Activated CD8-positive, alpha-beta T cell treated with anti-CD3 and anti-CD28 coated beads for 36 hours (primary cell): Measurements from ENCODE around the gene RALB. TPM values are rescaled to one million over a fixed set of nuclear protein-coding genes. Genes with fewer than 3 reads are reported as not detected.

Experiments used
- ATAC-seq: fragments of 200-7000 bp; cut with Tn5 transposase; one replicate; pipeline ENCODE4 v1.10.0; 2021; ENCODE audit warnings: mild to moderate bottlenecking, moderate library complexity
- CTCF ChIA-PET: fragments of 350-600 bp; sonication (Branson Sonifier 250); formaldehyde crosslinking; loops from one replicate; lab custom pipeline; 2021; ENCODE audit warnings: antibody characterized with exemption; lab: Charles Lee
- POLR2A ChIA-PET: fragments of 350-600 bp; sonication (Branson Sonifier 250); formaldehyde crosslinking; loops from one replicate; lab custom pipeline; 2021; ENCODE audit warnings: antibody characterized with exemption; lab: Charles Lee
- DNase-seq: peaks from one replicate; pipeline ENCODE4 v3.0.0-alpha.2; 2020
- H3K27ac Mint-ChIP-seq: one replicate; pipeline ENCODE4 v1.8.0; 2021; ENCODE audit warnings: mild to moderate bottlenecking, mixed read lengths
- H3K27me3 Mint-ChIP-seq: one replicate; pipeline ENCODE4 v1.8.0; 2021; ENCODE audit warnings: mixed read lengths
- H3K36me3 Mint-ChIP-seq: one replicate; pipeline ENCODE4 v1.8.0; 2021; ENCODE audit warnings: low read depth, mixed read lengths
- H3K4me1 Mint-ChIP-seq: one replicate; pipeline ENCODE4 v1.8.0; 2021; ENCODE audit warnings: low read depth, mixed read lengths
- H3K4me3 Mint-ChIP-seq: one replicate; pipeline ENCODE4 v1.8.0; 2021; ENCODE audit warnings: mild to moderate bottlenecking, moderate library complexity, mixed read lengths
- H3K9me3 Mint-ChIP-seq: one replicate; pipeline ENCODE4 v1.8.0; 2021; ENCODE audit warnings: mixed read lengths
- intact Hi-C: fragments of 100-400 bp; cut with micrococcal nuclease; formaldehyde crosslinking; loops from one replicate; pipeline ENCODE4 v1.10.0; 2022
- total RNA-seq, 2 experiments: library from RNA; stranded (reverse); gene quantifications; one replicate each; pipeline ENCODE4 v1.2.3, GENCODE V29; 2021
- TF ChIP-seq, protein P1 (sequence below): fragments of 200-600 bp; IDR thresholded peaks from one replicate; pipeline ENCODE4 v1.8.0; 2022; ENCODE audit warnings: antibody characterized with exemption, mild to moderate bottlenecking

Gene RALB
- total RNA-seq, 2 experiments from 2014 or later: 16.7 to 17.6 TPM

DNA sequence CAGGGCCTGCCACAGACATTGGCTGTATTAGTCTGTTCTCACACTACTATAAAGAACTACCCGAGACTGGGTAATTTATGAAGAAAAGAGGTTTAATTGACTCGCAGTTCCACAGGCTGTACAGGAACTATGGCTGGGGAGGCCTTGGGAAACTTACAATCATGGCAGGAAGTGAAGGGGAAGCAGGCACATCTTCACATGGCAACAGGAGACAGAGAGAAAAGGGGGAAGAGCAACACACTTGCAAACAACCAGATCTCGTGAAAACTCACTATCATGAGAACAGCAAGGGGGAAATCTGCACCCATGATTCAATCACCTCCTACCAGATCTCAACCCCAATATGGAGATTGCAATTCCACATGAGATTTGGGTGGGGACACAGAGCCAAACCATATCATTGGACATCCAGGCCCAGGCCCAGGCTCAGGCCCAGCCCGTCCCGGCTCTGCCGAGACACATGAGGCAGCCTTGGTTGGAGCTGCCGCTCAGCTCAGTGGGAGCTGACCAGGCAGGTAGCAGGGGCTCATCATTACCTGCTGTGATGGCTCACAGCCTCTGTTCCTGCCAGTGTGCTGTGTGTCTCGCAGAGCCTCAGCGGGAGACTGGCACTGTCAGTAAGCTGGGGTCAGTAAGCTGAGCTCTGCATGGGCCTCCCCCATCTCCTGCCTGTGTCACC lies 8.6 kb upstream of the RALB start:
- no peak for ATAC-seq
- POLR2A ChIA-PET: interaction anchor here (1.3 to 2.0 kb wide), 2 partner anchors 11 to 14 kb away, joined by 5 to 7 read pairs; no protein-coding TSS in a partner anchor

DNA sequence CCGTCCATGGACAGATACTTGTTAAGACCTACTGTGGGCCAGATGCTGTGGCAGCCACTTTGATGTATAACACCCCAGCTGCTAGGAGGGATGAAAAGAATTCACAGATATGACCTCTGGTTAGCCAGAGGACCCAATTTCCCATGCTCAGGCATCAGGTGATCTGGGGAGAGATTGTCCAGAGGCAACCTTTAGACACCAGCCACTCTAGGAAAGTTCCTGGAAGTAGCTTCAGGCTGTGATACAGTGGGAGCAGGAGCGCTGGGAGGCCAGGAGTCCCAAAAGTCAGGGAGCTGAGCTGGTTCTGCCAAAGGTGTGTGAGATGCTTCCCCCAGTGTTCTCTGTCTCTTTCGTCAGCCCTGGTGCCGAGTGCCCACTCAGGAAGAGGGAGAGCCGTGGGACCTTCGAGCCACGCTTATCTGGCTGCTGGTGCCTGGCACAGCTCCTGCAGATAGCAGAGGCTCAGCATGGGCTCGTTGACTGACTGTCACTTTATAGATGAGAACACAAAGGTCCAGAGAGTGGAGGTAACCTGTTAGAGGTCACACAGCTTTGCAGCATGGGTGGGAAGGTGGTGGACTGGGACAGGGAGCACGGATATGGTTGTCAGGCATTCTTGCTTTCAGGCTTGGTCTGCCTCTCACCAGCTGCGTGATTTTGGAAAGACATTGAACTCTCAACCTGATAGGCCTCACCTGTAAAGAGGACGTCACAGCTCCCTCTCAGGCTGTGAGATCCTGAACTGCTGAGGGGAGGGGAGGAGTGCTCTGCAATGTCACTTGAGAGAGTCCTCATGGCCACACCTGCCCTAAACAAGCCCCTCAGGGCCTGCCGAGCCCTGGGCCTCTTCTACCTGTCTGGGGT lies 7.8 kb upstream of the RALB start:
- intact Hi-C loops: no loop called here
- ChIA-PET CTCF (interaction anchor here (0.7 kb wide), 1 partner anchor 13 kb away, joined by 3 read pairs; no protein-coding TSS in a partner anchor), POLR2A (interaction anchor here (0.6 to 2.0 kb wide), 3 partner anchors 12 to 218 kb away, joined by 3 to 7 read pairs (median 5); no protein-coding TSS in a partner anchor)
- DNase-seq (no peak), ATAC-seq (no peak)
- no peaks in the 10 kb centered on the region for H3K36me3 Mint-ChIP-seq
- H3K9me3 Mint-ChIP-seq: peaks cover 4% of the 10 kb centered on the region
- TF ChIP-seq, protein P1, sequence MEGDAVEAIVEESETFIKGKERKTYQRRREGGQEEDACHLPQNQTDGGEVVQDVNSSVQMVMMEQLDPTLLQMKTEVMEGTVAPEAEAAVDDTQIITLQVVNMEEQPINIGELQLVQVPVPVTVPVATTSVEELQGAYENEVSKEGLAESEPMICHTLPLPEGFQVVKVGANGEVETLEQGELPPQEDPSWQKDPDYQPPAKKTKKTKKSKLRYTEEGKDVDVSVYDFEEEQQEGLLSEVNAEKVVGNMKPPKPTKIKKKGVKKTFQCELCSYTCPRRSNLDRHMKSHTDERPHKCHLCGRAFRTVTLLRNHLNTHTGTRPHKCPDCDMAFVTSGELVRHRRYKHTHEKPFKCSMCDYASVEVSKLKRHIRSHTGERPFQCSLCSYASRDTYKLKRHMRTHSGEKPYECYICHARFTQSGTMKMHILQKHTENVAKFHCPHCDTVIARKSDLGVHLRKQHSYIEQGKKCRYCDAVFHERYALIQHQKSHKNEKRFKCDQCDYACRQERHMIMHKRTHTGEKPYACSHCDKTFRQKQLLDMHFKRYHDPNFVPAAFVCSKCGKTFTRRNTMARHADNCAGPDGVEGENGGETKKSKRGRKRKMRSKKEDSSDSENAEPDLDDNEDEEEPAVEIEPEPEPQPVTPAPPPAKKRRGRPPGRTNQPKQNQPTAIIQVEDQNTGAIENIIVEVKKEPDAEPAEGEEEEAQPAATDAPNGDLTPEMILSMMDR: no peak
- H3K27ac Mint-ChIP-seq: no peak overlapping the region
- H3K27me3 Mint-ChIP-seq: peaks cover 6% of the 10 kb centered on the region
- peaks cover 1% of the 10 kb centered on the region for H3K4me1 Mint-ChIP-seq
- H3K4me3 Mint-ChIP-seq: no peak overlapping the region

More for the DNA sequence above, 8.6 kb upstream of the RALB start:
- H3K4me1 Mint-ChIP-seq: peaks cover 1% of the 10 kb centered on the region
- TF ChIP-seq, protein P1: no peak
- no peak for DNase-seq
- no peak overlapping the region for H3K27ac Mint-ChIP-seq
- no peak overlapping the region for H3K4me3 Mint-ChIP-seq
- CTCF ChIA-PET: no interaction called here
- H3K36me3 Mint-ChIP-seq: no peaks in the 10 kb centered on the region
- intact Hi-C loops: no loop called here
- H3K9me3 Mint-ChIP-seq: peaks cover 4% of the 10 kb centered on the region
- peaks cover 6% of the 10 kb centered on the region for H3K27me3 Mint-ChIP-seq

DNA sequence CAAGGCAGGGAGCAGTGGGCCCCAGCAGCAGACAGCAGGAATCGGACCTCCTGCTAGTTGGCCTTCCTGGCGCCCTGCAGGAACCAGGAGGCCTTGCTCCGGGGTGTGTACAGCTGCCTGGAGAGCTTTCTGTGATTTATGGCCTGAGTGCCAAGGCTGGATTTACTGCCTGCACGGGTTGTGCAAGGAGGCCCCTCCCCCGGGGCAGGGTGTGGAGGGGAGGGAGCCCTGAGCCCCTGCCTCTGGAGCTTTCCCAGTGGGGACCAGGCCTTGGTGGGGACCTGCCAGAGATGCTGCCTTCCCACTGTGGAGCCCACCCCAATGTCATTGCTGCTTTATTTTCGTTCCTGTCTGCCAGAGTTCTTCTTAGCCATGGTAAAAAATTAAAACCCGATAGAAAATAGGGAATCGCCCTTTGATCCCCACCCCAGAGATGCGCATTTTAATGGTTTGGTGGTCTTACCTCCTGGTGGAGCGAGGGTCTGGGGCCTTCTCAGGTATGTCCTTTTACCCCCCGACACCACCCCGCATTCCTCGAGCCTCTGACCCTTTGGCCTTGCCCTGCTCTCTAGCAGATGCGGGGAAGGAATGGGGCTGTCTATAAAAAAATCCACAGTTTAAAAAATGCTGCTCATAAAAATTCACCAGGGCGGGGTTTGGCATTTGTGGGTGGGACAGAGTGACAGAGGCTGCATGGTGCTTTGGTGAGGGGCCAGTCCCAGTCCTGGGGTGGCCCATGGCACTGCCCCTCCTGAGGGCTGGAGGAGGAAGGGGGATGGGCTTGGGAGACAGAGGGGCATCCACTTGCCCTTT lies 6.9 kb upstream of the RALB start:
- POLR2A ChIA-PET: interaction anchor here (0.6 to 2.0 kb wide), 3 partner anchors 13 to 217 kb away, joined by 3 to 7 read pairs (median 5); no protein-coding TSS in a partner anchor

DNA sequence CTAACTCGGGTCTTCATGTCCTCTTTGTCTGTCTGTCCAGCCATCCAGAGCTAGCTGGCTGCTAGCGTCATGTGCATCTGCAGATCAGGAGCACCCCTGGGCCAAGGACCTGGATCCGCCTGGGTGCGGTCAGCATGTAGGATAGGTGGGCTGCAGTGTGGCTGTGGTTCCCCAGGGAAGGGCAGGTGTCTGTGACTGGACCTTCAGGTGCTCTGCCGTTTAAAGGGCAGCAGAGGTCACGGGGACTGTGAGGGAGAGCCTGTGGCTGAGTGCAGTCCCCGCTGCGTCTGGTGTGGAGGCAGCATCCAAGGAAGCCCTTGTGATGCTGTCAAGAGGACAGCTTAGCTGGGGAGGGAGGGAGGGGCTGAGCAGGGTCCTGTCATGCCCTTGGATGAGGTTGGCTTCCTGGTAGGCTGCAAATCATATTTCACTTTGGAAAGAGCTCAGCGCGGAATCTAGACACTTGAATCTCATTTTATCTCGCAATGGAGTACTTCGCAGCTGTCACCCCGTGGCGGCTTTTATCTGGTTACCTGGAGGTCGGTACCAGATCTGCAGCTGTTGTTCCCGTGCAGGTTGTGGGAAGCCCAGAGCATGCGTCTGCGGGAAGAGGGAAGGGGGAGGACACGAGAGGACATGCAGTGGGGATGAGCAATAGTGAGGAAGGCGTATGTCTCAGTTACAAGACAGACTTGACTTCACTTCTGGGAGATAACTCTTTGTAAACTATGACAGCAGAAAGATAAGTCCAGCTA lies 5.9 kb upstream of the RALB start:
- Mint-ChIP-seq H3K27me3 (peaks cover 6% of the 10 kb centered on the region), H3K4me3 (no peak overlapping the region), H3K9me3 (peaks cover 4% of the 10 kb centered on the region), H3K27ac (no peak overlapping the region), H3K4me1 (peaks cover 3% of the 10 kb centered on the region), H3K36me3 (no peaks in the 10 kb centered on the region)
- DNase-seq (no peak), ATAC-seq (no peak)
- TF ChIP-seq, protein P1: no peak
- ChIA-PET CTCF (interaction anchor here (1.3 kb wide), 1 partner anchor 11 kb away, joined by 3 read pairs; no protein-coding TSS in a partner anchor), POLR2A (no interaction called here)
- intact Hi-C loops: no loop called here

More for the DNA sequence above, 6.9 kb upstream of the RALB start:
- Mint-ChIP-seq H3K4me1 (peaks cover 1% of the 10 kb centered on the region), H3K4me3 (no peak overlapping the region), H3K27me3 (peaks cover 6% of the 10 kb centered on the region), H3K9me3 (peaks cover 4% of the 10 kb centered on the region), H3K36me3 (no peaks in the 10 kb centered on the region), H3K27ac (no peak overlapping the region)
- ATAC-seq: no peak
- CTCF ChIA-PET: interaction anchor here (0.7 kb wide), 1 partner anchor 13 kb away, joined by 3 read pairs; no protein-coding TSS in a partner anchor
- intact Hi-C loops: no loop called here
- TF ChIP-seq, protein P1: no peak
- DNase-seq: no peak
